ENCODE measurements around the gene TAF1L.
"Not testable (repeated sequence)": the region's sequence is repeated elsewhere in the genome, so short reads cannot be mapped to it uniquely, and the experiment has no call there.

Gene TAF1L

GRCh38 chr9:32647671-32648070, 12.2 kb upstream of the TAF1L start:
- no peak for DNase-seq (ENCODE audit: low read depth, low spot score)
- in situ Hi-C loops (cut with HindIII; ENCODE audit: low sequenced_read_pairs), result no loop called here
- H3K4me3 ChIP-seq (ENCODE audit: low read depth, low read length), result no peak overlapping the region
- TF ChIP-seq, protein P1, sequence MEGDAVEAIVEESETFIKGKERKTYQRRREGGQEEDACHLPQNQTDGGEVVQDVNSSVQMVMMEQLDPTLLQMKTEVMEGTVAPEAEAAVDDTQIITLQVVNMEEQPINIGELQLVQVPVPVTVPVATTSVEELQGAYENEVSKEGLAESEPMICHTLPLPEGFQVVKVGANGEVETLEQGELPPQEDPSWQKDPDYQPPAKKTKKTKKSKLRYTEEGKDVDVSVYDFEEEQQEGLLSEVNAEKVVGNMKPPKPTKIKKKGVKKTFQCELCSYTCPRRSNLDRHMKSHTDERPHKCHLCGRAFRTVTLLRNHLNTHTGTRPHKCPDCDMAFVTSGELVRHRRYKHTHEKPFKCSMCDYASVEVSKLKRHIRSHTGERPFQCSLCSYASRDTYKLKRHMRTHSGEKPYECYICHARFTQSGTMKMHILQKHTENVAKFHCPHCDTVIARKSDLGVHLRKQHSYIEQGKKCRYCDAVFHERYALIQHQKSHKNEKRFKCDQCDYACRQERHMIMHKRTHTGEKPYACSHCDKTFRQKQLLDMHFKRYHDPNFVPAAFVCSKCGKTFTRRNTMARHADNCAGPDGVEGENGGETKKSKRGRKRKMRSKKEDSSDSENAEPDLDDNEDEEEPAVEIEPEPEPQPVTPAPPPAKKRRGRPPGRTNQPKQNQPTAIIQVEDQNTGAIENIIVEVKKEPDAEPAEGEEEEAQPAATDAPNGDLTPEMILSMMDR (IDR thresholded peaks at IDR 0.05; ENCODE audit: low read depth, low read length), result no peak

DNA sequence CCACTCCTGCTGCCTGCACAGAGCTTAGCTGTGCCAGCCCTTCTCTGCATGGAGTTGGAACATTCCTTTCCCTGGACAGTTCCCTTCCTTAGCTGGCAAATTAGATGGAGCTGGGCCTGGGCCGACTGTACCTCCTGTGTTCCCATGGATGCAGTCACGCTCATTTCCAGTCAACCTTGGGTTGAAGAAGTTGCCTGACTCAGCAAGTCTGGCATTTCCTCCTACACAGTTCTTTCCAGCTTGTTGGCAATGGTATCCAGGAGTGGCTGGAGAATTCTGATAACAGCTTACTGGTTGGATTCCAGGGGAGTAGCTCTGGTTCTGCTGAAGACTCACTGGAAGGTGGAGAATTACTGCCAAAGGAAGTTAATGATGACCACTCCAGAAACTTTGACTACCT, 9.2 kb upstream of the TAF1L start:
- in situ Hi-C loops (cut with HindIII; ENCODE audit: low sequenced_read_pairs), result no loop called here
- H3K4me3 ChIP-seq (ENCODE audit: low read depth, low read length), result no peak overlapping the region
- peak; percentile 95 for DNase-seq (ENCODE audit: low read depth, low spot score)
- TF ChIP-seq, protein P1 (IDR thresholded peaks at IDR 0.05; ENCODE audit: low read depth, low read length), result no peak

DNA sequence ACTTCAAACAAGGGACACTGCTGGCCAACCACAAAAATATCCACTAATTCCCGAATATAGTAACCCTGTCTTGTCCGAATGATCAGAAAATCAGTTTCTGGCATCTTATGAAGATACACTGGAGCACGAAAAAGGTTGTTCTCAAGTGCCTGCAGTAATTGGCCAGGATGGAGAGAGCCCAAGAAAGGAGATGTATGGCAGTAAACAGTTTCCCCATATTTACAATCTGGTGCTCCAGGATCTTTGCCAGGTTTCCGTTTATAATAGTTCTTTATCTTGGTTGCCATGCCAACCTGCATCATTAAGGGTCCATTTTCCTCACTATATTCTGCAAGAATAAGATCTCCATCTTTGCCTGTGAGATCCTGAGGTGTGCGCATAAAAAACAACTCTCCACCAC, 2.3 kb downstream of the TAF1L start:
- DNase-seq (ENCODE audit: low read depth, low spot score); in situ Hi-C loops (cut with HindIII; ENCODE audit: low sequenced_read_pairs); H3K4me3 ChIP-seq (ENCODE audit: low read depth, low read length): not testable (repeated sequence)

- in situ Hi-C loops (cut with HindIII; ENCODE audit: low sequenced_read_pairs), result no loop called here
- TF ChIP-seq, protein P1 (IDR thresholded peaks at IDR 0.05; ENCODE audit: low read depth, low read length), result no peak
- DNase-seq (ENCODE audit: low read depth, low spot score), result no peak
These were observed 3.5 kb downstream of the TAF1L start for GRCh38 chr9:32631991-32632390.

GRCh38 chr9:32627394-32627954, 8.0 kb downstream of the TAF1L start:
- no peak overlapping the region for H3K4me3 ChIP-seq (ENCODE audit: low read depth, low read length)
- in situ Hi-C loops (cut with HindIII; ENCODE audit: low sequenced_read_pairs), result no loop called here
- TF ChIP-seq, protein P1 (IDR thresholded peaks at IDR 0.05; ENCODE audit: low read depth, low read length), result no peak
- DNase-seq (ENCODE audit: low read depth, low spot score), result no peak

More at GRCh38 chr9:32631991-32632390, 3.5 kb downstream of the TAF1L start:
- no peak overlapping the region for H3K4me3 ChIP-seq (ENCODE audit: low read depth, low read length)

DNA sequence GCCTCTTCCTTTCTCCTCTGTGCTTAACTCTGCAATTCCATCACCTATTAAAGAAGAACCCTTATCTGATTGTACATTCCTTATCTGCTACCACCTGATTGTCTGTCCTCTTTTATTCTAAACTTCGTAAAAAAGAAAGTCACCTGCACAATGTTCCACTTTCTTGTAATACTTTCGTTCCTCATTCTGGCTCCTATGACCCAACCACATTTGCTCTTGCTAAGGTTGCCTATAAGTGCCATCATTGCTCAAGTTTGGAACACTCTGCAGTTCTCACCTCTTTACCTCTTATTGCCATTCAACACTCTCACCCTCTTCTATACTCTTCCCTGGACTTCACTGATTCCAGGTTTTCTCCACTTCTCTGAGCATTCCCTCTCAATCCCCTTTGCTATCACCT, 10.1 kb downstream of the TAF1L start:
- H3K4me3 ChIP-seq (ENCODE audit: low read depth, low read length), result no peak overlapping the region
- no peak for DNase-seq (ENCODE audit: low read depth, low spot score)
- in situ Hi-C loops (cut with HindIII; ENCODE audit: low sequenced_read_pairs), result no loop called here
- TF ChIP-seq, protein P1 (IDR thresholded peaks at IDR 0.05; ENCODE audit: low read depth, low read length), result no peak

DNA sequence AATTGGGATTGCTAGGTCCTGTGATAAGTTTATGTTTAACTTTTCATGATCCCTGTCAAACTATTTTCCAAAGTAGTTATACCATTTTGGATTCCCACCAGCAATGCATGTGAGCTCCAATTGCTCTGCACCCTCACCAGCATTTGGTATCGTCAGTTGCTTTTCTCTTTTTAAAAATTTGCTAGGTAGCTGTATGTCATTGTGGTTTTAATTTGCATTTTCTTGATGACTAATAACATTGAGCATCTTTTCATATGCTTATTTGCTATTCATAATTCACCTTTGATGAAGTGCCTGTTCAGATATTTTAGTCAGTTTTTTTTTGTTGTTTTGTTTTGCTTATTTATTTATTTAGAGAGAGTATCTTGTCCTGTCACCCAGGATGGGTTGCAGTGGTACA, 12.5 kb downstream of the TAF1L start:
- TF ChIP-seq, protein P1 (IDR thresholded peaks at IDR 0.05; ENCODE audit: low read depth, low read length), result no peak
- H3K4me3 ChIP-seq (ENCODE audit: low read depth, low read length), result no peak overlapping the region
- in situ Hi-C loops (cut with HindIII; ENCODE audit: low sequenced_read_pairs), result no loop called here
- DNase-seq (ENCODE audit: low read depth, low spot score), result no peak

Data from astrocyte of the spinal cord (primary cell).